ENCODE measurements around the gene MYO1G. TPM values are rescaled to one million over a fixed set of nuclear protein-coding genes. Genes with fewer than 3 reads are reported as not detected.

The MYO1G gene
- total and polyA plus RNA-seq, 4 donors = 11.9 to 76.8 (median 33.2) TPM

DNA sequence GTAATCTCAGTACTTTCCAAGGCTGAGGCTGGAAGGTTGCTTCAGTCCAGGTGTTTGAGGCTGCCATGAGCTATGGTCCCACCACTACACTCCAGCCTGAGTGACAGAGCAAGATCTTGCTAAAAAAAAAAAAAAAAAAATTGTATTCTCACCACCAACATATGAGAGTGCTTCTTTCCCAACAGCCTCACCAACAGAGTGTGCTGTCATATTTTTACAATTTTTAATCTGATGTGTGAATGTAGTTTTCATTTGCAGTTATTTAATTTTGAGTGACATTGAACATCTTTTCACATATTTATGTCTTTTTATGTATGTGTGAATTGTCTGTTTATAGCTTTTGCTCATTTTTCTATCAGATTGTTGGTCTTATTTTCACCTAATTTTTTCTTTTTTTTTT, 35.2 kb downstream of the MYO1G start:
- H3K27me3 ChIP-seq (ENCODE audit: control insufficient read depth in 3 of 3, insufficient read depth in 3 of 3, low read length in 2 of 3) = peaks cover 0 to 18% (median 0%) of the 10 kb centered on the region in 3 donors
- no peaks in the 10 kb centered on the region for H3K4me1 ChIP-seq (ENCODE audit: control insufficient read depth in 5 of 5, insufficient read depth in 5 of 5, low read length in 5 of 5)
- H3K4me3 ChIP-seq = no peak overlapping the region
- no peaks in the 10 kb centered on the region for H3K36me3 ChIP-seq (ENCODE audit: control insufficient read depth in 4 of 4, insufficient read depth in 4 of 4, low read length in 4 of 4)
- no peak overlapping the region for H3K27ac ChIP-seq (ENCODE audit: low read depth in 1 of 2, low read length in 1 of 2)
- no peak overlapping the region for H3K9ac ChIP-seq (ENCODE audit: insufficient read depth in 1 of 2, low read length in 2 of 2)
- ATAC-seq (ENCODE audit: insufficient read depth, low FRiP score) (no peak), DNase-seq (no peak)
- TF ChIP-seq, protein P1, sequence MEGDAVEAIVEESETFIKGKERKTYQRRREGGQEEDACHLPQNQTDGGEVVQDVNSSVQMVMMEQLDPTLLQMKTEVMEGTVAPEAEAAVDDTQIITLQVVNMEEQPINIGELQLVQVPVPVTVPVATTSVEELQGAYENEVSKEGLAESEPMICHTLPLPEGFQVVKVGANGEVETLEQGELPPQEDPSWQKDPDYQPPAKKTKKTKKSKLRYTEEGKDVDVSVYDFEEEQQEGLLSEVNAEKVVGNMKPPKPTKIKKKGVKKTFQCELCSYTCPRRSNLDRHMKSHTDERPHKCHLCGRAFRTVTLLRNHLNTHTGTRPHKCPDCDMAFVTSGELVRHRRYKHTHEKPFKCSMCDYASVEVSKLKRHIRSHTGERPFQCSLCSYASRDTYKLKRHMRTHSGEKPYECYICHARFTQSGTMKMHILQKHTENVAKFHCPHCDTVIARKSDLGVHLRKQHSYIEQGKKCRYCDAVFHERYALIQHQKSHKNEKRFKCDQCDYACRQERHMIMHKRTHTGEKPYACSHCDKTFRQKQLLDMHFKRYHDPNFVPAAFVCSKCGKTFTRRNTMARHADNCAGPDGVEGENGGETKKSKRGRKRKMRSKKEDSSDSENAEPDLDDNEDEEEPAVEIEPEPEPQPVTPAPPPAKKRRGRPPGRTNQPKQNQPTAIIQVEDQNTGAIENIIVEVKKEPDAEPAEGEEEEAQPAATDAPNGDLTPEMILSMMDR (IDR thresholded peaks at IDR 0.05; ENCODE audit: control extremely low read depth, extremely low read depth) = no peak
- no peaks in the 10 kb centered on the region for H3K9me3 ChIP-seq (ENCODE audit: control insufficient read depth in 4 of 4, insufficient read depth in 3 of 4, low read length in 3 of 4)

DNA sequence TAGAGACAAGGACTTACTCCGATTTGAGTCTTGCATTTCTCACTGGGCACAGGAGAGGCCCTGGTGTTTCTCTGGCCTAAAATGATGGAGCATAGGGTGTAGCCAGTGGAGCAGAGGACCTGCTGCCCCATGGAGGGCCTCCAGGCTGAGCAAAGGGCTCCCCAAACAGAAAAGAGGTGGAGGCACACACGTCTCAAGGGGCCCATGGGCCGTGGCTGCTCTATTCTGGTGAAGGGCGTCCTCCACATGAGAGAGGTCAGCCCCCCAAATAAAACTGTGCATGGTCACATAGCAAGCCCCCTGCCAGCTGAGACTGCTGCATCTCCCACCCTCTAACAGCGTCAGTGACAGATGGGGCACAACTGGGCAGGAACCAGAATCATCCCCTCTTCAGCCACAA, 41.4 kb downstream of the MYO1G start:
- TF ChIP-seq, protein P1 (IDR thresholded peaks at IDR 0.05; ENCODE audit: control extremely low read depth, extremely low read depth) = no peak
- Histone ChIP-seq H3K4me1 (ENCODE audit: control insufficient read depth in 5 of 5, insufficient read depth in 5 of 5, low read length in 5 of 5) (no peaks in the 10 kb centered on the region), H3K27ac (ENCODE audit: low read depth in 1 of 2, low read length in 1 of 2) (no peak overlapping the region), H3K9ac (ENCODE audit: insufficient read depth in 1 of 2, low read length in 2 of 2) (no peak overlapping the region), H3K36me3 (ENCODE audit: control insufficient read depth in 4 of 4, insufficient read depth in 4 of 4, low read length in 4 of 4) (no peaks in the 10 kb centered on the region), H3K4me3 (no peak overlapping the region), H3K9me3 (ENCODE audit: control insufficient read depth in 4 of 4, insufficient read depth in 3 of 4, low read length in 3 of 4) (no peaks in the 10 kb centered on the region), H3K27me3 (ENCODE audit: control insufficient read depth in 3 of 3, insufficient read depth in 3 of 3, low read length in 2 of 3) (peaks cover 0 to 10% (median 0%) of the 10 kb centered on the region in 3 donors)
- WGBS, 2 donors = 72% methylated on average over 5 of the region's 5 CpGs
- no peak for ATAC-seq (ENCODE audit: insufficient read depth, low FRiP score)
- no peak for DNase-seq

DNA sequence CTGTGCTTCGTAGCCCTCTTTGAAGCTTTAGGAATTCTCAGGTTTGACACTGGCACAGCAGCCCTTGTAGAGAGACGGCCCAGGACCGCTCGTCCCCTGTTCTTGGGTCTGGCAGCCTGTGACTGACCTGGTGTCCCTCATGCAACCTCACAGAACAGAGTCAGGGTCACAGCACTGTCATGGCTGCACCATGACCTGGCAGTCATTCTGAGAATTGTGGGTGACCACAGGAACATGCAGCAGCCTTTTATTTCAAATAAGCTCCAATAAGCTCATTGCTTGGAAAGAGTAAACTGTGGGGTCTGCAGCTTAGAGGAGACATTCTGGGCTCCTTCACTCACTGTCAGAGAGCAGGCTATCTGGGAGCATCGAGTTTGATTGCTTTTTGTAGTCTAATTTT, 42.5 kb downstream of the MYO1G start:
- H3K4me3 ChIP-seq = no peak overlapping the region
- 70 to 77% methylated on average over 5 of the region's 5 CpGs for WGBS, 2 donors
- H3K9me3 ChIP-seq (ENCODE audit: control insufficient read depth in 4 of 4, insufficient read depth in 3 of 4, low read length in 3 of 4) = no peaks in the 10 kb centered on the region
- no peak overlapping the region for H3K27ac ChIP-seq (ENCODE audit: low read depth in 1 of 2, low read length in 1 of 2)
- no peak overlapping the region for H3K9ac ChIP-seq (ENCODE audit: insufficient read depth in 1 of 2, low read length in 2 of 2)
- H3K4me1 ChIP-seq (ENCODE audit: control insufficient read depth in 5 of 5, insufficient read depth in 5 of 5, low read length in 5 of 5) = no peaks in the 10 kb centered on the region
- DNase-seq (no peak), ATAC-seq (ENCODE audit: insufficient read depth, low FRiP score) (no peak)
- H3K27me3 ChIP-seq (ENCODE audit: control insufficient read depth in 3 of 3, insufficient read depth in 3 of 3, low read length in 2 of 3) = peaks cover 0 to 6% (median 0%) of the 10 kb centered on the region in 3 donors
- H3K36me3 ChIP-seq (ENCODE audit: control insufficient read depth in 4 of 4, insufficient read depth in 4 of 4, low read length in 4 of 4) = no peaks in the 10 kb centered on the region
- TF ChIP-seq, protein P1 (IDR thresholded peaks at IDR 0.05; ENCODE audit: control extremely low read depth, extremely low read depth) = no peak

DNA sequence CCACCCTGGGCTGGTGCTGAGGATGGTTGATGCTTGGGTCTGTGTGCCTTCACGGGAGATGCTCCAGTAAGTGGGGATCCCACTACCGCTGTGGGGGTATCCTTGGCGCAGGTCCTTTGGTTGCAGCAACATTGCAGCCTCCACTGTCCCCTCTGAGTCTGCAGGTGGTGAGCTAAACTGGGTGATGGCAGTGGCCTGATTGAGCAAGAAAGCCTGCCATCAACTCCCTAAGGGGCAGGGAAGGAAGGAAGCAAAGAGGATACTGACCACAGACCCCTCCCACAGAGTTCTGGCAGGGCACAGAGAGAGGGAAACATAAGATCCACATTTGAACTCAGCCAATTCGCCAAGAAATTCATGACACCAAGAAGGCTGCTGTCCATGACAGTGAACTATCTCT, 43.2 kb downstream of the MYO1G start:
- Histone ChIP-seq H3K9ac (ENCODE audit: insufficient read depth in 1 of 2, low read length in 2 of 2) (no peak overlapping the region), H3K4me3 (no peak overlapping the region), H3K9me3 (ENCODE audit: control insufficient read depth in 4 of 4, insufficient read depth in 3 of 4, low read length in 3 of 4) (no peaks in the 10 kb centered on the region), H3K27me3 (ENCODE audit: control insufficient read depth in 3 of 3, insufficient read depth in 3 of 3, low read length in 2 of 3) (peaks cover 0 to 5% (median 0%) of the 10 kb centered on the region in 3 donors), H3K36me3 (ENCODE audit: control insufficient read depth in 4 of 4, insufficient read depth in 4 of 4, low read length in 4 of 4) (no peaks in the 10 kb centered on the region), H3K27ac (ENCODE audit: low read depth in 1 of 2, low read length in 1 of 2) (no peak overlapping the region), H3K4me1 (ENCODE audit: control insufficient read depth in 5 of 5, insufficient read depth in 5 of 5, low read length in 5 of 5) (no peaks in the 10 kb centered on the region)
- 41 to 71% methylated on average over 4 of the region's 4 CpGs for WGBS, 2 donors
- no peak for DNase-seq
- TF ChIP-seq, protein P1 (IDR thresholded peaks at IDR 0.05; ENCODE audit: control extremely low read depth, extremely low read depth) = no peak
- ATAC-seq (ENCODE audit: insufficient read depth, low FRiP score) = no peak

Data from lung (tissue), 12 donors.